ENCODE results near the gene GFRA1. TPM values are rescaled to one million over a fixed set of nuclear protein-coding genes. Genes with fewer than 3 reads are reported as not detected.
A peak's percentile ranks its signal among the peaks of the same experiment; 100 is the strongest.

The GFRA1 gene
- total and polyA plus RNA-seq, 7 donors = under 0.01 to 115 (median 38.9) TPM

- DNase-seq = no peak
- 73 to 76% methylated on average over 8 of the region's 8 CpGs for WGBS, 2 donors
- H3K4me3 ChIP-seq = no peak overlapping the region
- no peak for TF ChIP-seq POLR2A (IDR thresholded peaks at IDR 0.05)
- H3K9me3 ChIP-seq = no peaks in the 10 kb centered on the region
- H3K27me3 ChIP-seq = no peaks in the 10 kb centered on the region
- H3K27ac ChIP-seq = no peak overlapping the region
- intact Hi-C loops (cut with DNase I) = no loop called here
- peaks cover 0 to 18% (median 8%) of the 10 kb centered on the region in 4 donors for H3K4me1 ChIP-seq
- H3K36me3 ChIP-seq = no peaks in the 10 kb centered on the region
Observed at GRCh38 chr10:116241085-116241484, 31.9 kb downstream of the GFRA1 start.

GRCh38 chr10:116240157-116240950, 32.7 kb downstream of the GFRA1 start:
- no peak overlapping the region for H3K27ac ChIP-seq
- WGBS, 2 donors = 88 to 89% methylated on average over 13 of the region's 13 CpGs
- no peak overlapping the region for H3K4me3 ChIP-seq
- H3K9me3 ChIP-seq = no peaks in the 10 kb centered on the region
- H3K4me1 ChIP-seq = peaks cover 0 to 18% (median 8%) of the 10 kb centered on the region in 4 donors
- no peak for TF ChIP-seq EP300 (IDR thresholded peaks at IDR 0.05)
- no peak for TF ChIP-seq CTCF (IDR thresholded peaks at IDR 0.05)
- TF ChIP-seq POLR2AphosphoS5 (IDR thresholded peaks at IDR 0.05) = no peak
- TF ChIP-seq POLR2A (IDR thresholded peaks at IDR 0.05) = no peak
- H3K27me3 ChIP-seq = no peaks in the 10 kb centered on the region
- no peak for DNase-seq
- H3K36me3 ChIP-seq = no peaks in the 10 kb centered on the region
- intact Hi-C loops (cut with DNase I) = no loop called here

DNA sequence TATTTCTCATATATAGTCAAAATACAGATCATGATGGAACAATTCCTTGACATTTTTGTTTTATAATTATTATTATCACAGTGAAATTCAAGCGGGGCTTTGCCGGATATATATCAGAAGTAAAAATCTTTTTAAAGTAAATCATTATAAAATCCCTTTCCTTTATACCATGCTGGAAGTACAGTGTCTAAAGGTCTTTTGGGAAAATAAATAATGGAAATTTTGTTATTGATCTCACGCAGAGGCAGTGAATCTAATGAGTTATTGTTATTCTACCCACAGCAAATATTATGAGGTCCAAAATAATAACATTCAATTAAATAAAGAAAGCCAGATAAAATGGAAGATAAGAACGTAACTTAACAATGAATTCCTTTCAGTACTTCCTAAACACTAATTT, 33.8 kb downstream of the GFRA1 start:
- Histone ChIP-seq H3K27me3 (no peaks in the 10 kb centered on the region), H3K4me3 (no peak overlapping the region), H3K9me3 (no peaks in the 10 kb centered on the region), H3K27ac (no peak overlapping the region), H3K36me3 (no peaks in the 10 kb centered on the region), H3K4me1 (peaks cover 0 to 14% (median 8%) of the 10 kb centered on the region in 4 donors)
- no peak for DNase-seq
- WGBS, 2 donors = 73 to 88% methylated on average over 4 of the region's 4 CpGs
- intact Hi-C loops (cut with DNase I) = no loop called here
- TF ChIP-seq EP300 (IDR thresholded peaks at IDR 0.05) (no peak), POLR2AphosphoS5 (IDR thresholded peaks at IDR 0.05) (no peak), POLR2A (IDR thresholded peaks at IDR 0.05) (no peak), CTCF (IDR thresholded peaks at IDR 0.05) (no peak)

DNA sequence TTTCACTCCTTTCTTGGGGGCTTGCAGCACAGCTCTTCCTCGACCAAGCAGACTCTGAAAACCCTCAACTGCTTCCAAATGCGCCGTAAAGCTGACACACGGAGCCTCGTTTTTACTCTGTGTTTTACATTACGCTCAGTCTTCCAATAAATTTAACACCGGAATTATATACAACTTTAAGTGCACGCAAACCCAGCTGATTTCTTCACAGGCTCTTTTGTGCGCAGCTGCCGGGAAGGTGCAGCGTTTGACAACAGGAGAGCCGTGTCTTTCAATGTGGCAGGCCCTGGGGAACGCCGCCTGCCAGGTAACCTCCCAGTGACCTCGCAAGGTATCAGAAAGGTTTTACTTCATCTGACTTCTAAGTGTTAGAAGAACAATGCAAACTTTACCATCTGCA, 35.0 kb downstream of the GFRA1 start:
- Histone ChIP-seq H3K27me3 (no peaks in the 10 kb centered on the region), H3K4me3 (peak overlapping the region in 1 of 4 donors; percentile 20), H3K4me1 (peaks cover 0 to 14% (median 8%) of the 10 kb centered on the region in 4 donors), H3K36me3 (no peaks in the 10 kb centered on the region), H3K9me3 (no peaks in the 10 kb centered on the region), H3K27ac (no peak overlapping the region)
- intact Hi-C loops (cut with DNase I) = no loop called here
- no peak for DNase-seq
- WGBS, 2 donors = 54 to 65% methylated on average over 15 of the region's 15 CpGs
- no peak for TF ChIP-seq EP300 (IDR thresholded peaks at IDR 0.05)
- TF ChIP-seq POLR2A (IDR thresholded peaks at IDR 0.05) = no peak
- TF ChIP-seq CTCF (IDR thresholded peaks at IDR 0.05) = no peak
- no peak for TF ChIP-seq POLR2AphosphoS5 (IDR thresholded peaks at IDR 0.05)

DNA sequence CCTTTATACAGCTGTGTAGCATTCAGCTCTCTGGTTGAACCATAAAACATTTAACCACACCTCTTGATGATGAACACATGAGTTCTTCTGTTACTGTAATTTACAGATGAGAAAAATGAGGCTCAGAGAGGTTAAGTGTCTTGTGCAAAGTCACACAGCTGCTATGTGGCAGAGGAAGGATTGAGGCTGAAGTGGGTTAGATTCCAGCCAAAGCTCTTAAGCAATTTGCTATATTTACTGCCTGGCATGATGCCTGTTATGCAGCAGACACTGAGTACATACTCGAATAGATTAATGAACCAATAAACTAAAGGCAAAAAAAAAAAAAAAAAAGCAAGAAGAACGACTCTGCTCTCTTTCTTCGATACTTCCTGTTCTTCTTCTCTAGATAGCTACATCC, 35.7 kb downstream of the GFRA1 start:
- DNase-seq = no peak
- TF ChIP-seq POLR2AphosphoS5 (IDR thresholded peaks at IDR 0.05) (peak in 1 of 4 donors; percentile 18), CTCF (IDR thresholded peaks at IDR 0.05) (no peak), POLR2A (IDR thresholded peaks at IDR 0.05) (no peak), EP300 (IDR thresholded peaks at IDR 0.05) (no peak)
- H3K36me3 ChIP-seq = no peaks in the 10 kb centered on the region

More for the DNA sequence above, 35.7 kb downstream of the GFRA1 start:
- Histone ChIP-seq H3K4me3 (no peak overlapping the region), H3K9me3 (no peaks in the 10 kb centered on the region), H3K27me3 (no peaks in the 10 kb centered on the region), H3K27ac (no peak overlapping the region), H3K4me1 (peaks cover 0 to 14% (median 8%) of the 10 kb centered on the region in 4 donors)
- intact Hi-C loops (cut with DNase I) = no loop called here
- 23 to 51% methylated on average over 3 of the region's 3 CpGs for WGBS, 2 donors
